Endothelial cell (in vitro differentiated cells): Measurements from ENCODE around the gene GNG12. TPM values are rescaled to one million over a fixed set of nuclear protein-coding genes. Genes with fewer than 3 reads are reported as not detected.

ENCODE experiments used
- DNase-seq: peaks from one replicate; pipeline ENCODE4 v3.0.0; 2021; ENCODE audit warnings: low spot score
- H3K27ac Mint-ChIP-seq: one replicate; pipeline ENCODE4 v1.8.0; 2021; ENCODE audit warnings: mixed read lengths, inconsistent platforms; ENCODE audit not compliant: unreplicated experiment
- H3K27me3 Mint-ChIP-seq: one replicate; pipeline ENCODE4 v1.8.0; 2021; ENCODE audit warnings: mild to moderate bottlenecking, moderate library complexity, mixed read lengths, inconsistent platforms; ENCODE audit not compliant: unreplicated experiment
- H3K36me3 Mint-ChIP-seq: one replicate; pipeline ENCODE4 v1.8.0; 2021; ENCODE audit warnings: mild to moderate bottlenecking, low read depth, mixed read lengths, inconsistent platforms; ENCODE audit not compliant: unreplicated experiment
- H3K4me1 Mint-ChIP-seq: one replicate; pipeline ENCODE4 v1.8.0; 2021; ENCODE audit warnings: mild to moderate bottlenecking, mixed read lengths, inconsistent platforms; ENCODE audit not compliant: unreplicated experiment
- H3K4me3 Mint-ChIP-seq: one replicate; pipeline ENCODE4 v1.8.0; 2021; ENCODE audit warnings: mild to moderate bottlenecking, mixed read lengths, inconsistent platforms; ENCODE audit not compliant: unreplicated experiment
- H3K9me3 Mint-ChIP-seq: one replicate; pipeline ENCODE4 v1.8.0; 2021; ENCODE audit warnings: mixed read lengths, inconsistent platforms; ENCODE audit not compliant: unreplicated experiment
- CTCF ChIP-seq: fragments of 200-600 bp; sonication (generic); IDR thresholded peaks from one replicate; pipeline ENCODE4 v1.5.0; 2021; ENCODE audit warnings: antibody characterized with exemption; ENCODE audit not compliant: unreplicated experiment
- total RNA-seq: library from RNA; stranded (reverse); fragmentation: NEBNext Ultra II Directional; extraction: Animal tissue kit (Norgen Biotek cat#: 25700); gene quantifications from one replicate; pipeline ENCODE4 v1.2.1, GENCODE V29; 2021; ENCODE audit not compliant: unreplicated experiment

The GNG12 gene
- total RNA-seq, 1 donor from 2014 or later = 26.2 TPM

- no peak for DNase-seq
- H3K4me3 Mint-ChIP-seq = no peak overlapping the region
- H3K9me3 Mint-ChIP-seq = no peaks in the 10 kb centered on the region
- no peaks in the 10 kb centered on the region for H3K36me3 Mint-ChIP-seq
- peaks cover 2% of the 10 kb centered on the region for H3K27me3 Mint-ChIP-seq
- no peak for TF ChIP-seq CTCF
- no peak overlapping the region for H3K27ac Mint-ChIP-seq
- peaks cover 19% of the 10 kb centered on the region for H3K4me1 Mint-ChIP-seq
Observed at GRCh38 chr1:67739361-67739760, 93.9 kb downstream of the GNG12 start.

- Mint-ChIP-seq H3K4me3 (no peak overlapping the region), H3K27me3 (peaks cover 2% of the 10 kb centered on the region), H3K4me1 (peaks cover 29% of the 10 kb centered on the region), H3K27ac (no peak overlapping the region), H3K36me3 (no peaks in the 10 kb centered on the region), H3K9me3 (no peaks in the 10 kb centered on the region)
- no peak for DNase-seq
- no peak for TF ChIP-seq CTCF
Observed at GRCh38 chr1:67738401-67738800, 94.9 kb downstream of the GNG12 start.

- Mint-ChIP-seq H3K27me3 (peaks cover 2% of the 10 kb centered on the region), H3K9me3 (no peaks in the 10 kb centered on the region), H3K36me3 (no peaks in the 10 kb centered on the region), H3K4me1 (peaks cover 31% of the 10 kb centered on the region), H3K27ac (no peak overlapping the region), H3K4me3 (no peak overlapping the region)
- no peak for TF ChIP-seq CTCF
- DNase-seq = no peak
Observed at GRCh38 chr1:67737875-67738274, 95.4 kb downstream of the GNG12 start.

GRCh38 chr1:67736750-67737149, 96.5 kb downstream of the GNG12 start:
- peaks cover 31% of the 10 kb centered on the region for H3K4me1 Mint-ChIP-seq
- no peaks in the 10 kb centered on the region for H3K36me3 Mint-ChIP-seq
- no peaks in the 10 kb centered on the region for H3K9me3 Mint-ChIP-seq
- no peak for DNase-seq
- no peak for TF ChIP-seq CTCF
- H3K27me3 Mint-ChIP-seq = peaks cover 2% of the 10 kb centered on the region
- no peak overlapping the region for H3K27ac Mint-ChIP-seq
- H3K4me3 Mint-ChIP-seq = no peak overlapping the region

- H3K9me3 Mint-ChIP-seq = no peaks in the 10 kb centered on the region
- no peak for TF ChIP-seq CTCF
- DNase-seq = no peak
- H3K27me3 Mint-ChIP-seq = peaks cover 2% of the 10 kb centered on the region
- peaks cover 36% of the 10 kb centered on the region for H3K4me1 Mint-ChIP-seq
- H3K27ac Mint-ChIP-seq = peak overlapping the region; percentile 89
- no peaks in the 10 kb centered on the region for H3K36me3 Mint-ChIP-seq
- no peak overlapping the region for H3K4me3 Mint-ChIP-seq
Observed at GRCh38 chr1:67735806-67736627, 97.2 kb downstream of the GNG12 start.
